Measurements from ENCODE around the gene P2RX4. TPM values are rescaled to one million over a fixed set of nuclear protein-coding genes. Genes with fewer than 3 reads are reported as not detected.

P2RX4 gene
- total and polyA plus RNA-seq, 2 of the 8 experiments (the other 6 are each of a cell fraction or from before 2014, with no cell fraction given) = 9.5 to 12.2 TPM

DNA sequence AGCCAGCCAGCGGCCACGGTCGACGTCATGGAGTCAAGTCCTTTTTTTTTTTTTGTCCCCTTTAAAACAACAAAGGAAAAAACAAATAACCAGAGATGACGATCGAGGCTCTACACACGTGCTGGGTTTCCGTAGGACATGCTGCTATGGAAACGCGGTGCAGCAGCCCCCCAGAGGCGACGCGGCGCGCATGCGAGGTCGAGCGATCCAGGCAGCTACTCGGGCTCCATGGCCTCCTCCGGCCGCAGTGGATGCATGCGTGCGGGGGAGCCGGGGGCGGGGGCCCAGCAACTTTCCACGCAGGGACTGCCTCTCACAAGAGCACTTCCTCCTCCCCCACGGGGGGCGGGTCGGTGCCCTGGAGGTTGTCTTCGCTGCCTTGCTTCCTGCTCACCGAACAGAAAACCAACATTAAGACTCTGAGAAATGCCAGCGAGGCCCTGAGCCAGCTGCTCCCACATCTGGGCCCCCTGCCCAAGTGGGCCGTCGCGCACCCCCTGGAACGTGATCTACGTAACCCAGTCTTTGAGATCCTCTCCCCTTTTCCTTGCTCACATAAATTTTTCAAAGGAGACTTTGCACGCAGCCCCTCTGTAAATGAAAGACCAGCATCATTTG, 30.7 kb downstream of the P2RX4 start:
- no peak overlapping the region for H2BK12ac ChIP-seq (ENCODE audit: low read depth, low read length)
- H3K36me3 ChIP-seq (ENCODE audit: control insufficient read depth in 2 of 4, insufficient read depth in 4 of 4, low read length in 3 of 4) = peaks cover 0 to 14% (median 3%) of the 10 kb centered on the region in 4 experiments; a peak in 3 of 8 replicates
- DNase-seq (ENCODE audit: low read depth in 1 of 2, low spot score in 2 of 2) (peak in 1 of 2 experiments; percentile 61), FAIRE-seq (no peak)
- no peaks in the 10 kb centered on the region; the same call in 1 of the 2 replicates for H3K23me2 ChIP-seq (ENCODE audit: low read depth, low read length)
- no peak overlapping the region for H4K5ac ChIP-seq (ENCODE audit: insufficient read length, low read depth, low read length)
- no peak overlapping the region for H2AFZ ChIP-seq (ENCODE audit: low read length)
- peaks cover 0 to 16% (median 7%) of the 10 kb centered on the region in 4 experiments; a peak in 6 of 7 replicates for H3K4me1 ChIP-seq (replicated peaks in 1 of 4; ENCODE audit: control insufficient read depth in 3 of 4, insufficient read depth in 4 of 4, low read length in 3 of 4)
- peaks cover 0 to 2% of the 10 kb centered on the region in 2 experiments for H4K20me1 ChIP-seq (replicated peaks in 1 of 2; ENCODE audit: control insufficient read depth in 1 of 2, insufficient read depth in 2 of 2, low read length in 2 of 2)
- no peaks in the 10 kb centered on the region for H3K79me1 ChIP-seq (ENCODE audit: low read depth, low read length)
- H3K9me3 ChIP-seq (ENCODE audit: insufficient read depth in 2 of 2, low read depth in 1 of 2, low read length in 1 of 2) = no peaks in the 10 kb centered on the region
- H3K18ac ChIP-seq (ENCODE audit: extremely low read depth, low read length) = no peak overlapping the region
- no peak overlapping the region for H2BK5ac ChIP-seq (ENCODE audit: low read depth, low read length)
- no peak overlapping the region for H2BK15ac ChIP-seq (ENCODE audit: low read length)
- TF ChIP-seq, protein P1, sequence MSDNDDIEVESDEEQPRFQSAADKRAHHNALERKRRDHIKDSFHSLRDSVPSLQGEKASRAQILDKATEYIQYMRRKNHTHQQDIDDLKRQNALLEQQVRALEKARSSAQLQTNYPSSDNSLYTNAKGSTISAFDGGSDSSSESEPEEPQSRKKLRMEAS (IDR thresholded peaks at IDR 0.05) = peak; percentile 74
- TF ChIP-seq POLR2AphosphoS5 (IDR thresholded peaks at IDR 0.05; ENCODE audit: low read depth, low read length) = 0 out of 2 replicates have a peak, but pooled peaks have one; percentile 18
- TF ChIP-seq CTCF (IDR thresholded peaks at IDR 0.05; ENCODE audit: control extremely low read depth in 1 of 3, insufficient read depth in 1 of 3, low read depth in 1 of 3, low read length in 3 of 3) = peak in 2 of 3 experiments; percentile 11 to 24; a peak in 2 of 4 replicates
- peak; percentile 64 for TF ChIP-seq E2F6 (IDR thresholded peaks at IDR 0.05)
- TF ChIP-seq SIN3A (conservative IDR thresholded peaks at IDR 0.05 in 1 of 2, IDR thresholded peaks at IDR 0.05 in 1 of 2; ENCODE audit: low read depth in 1 of 2, low read length in 2 of 2) = no peak
- H3K9ac ChIP-seq (replicated peaks in 1 of 4; ENCODE audit: extremely low read depth in 1 of 4, low read depth in 3 of 4, low read length in 3 of 4) = no peak overlapping the region
- H3K23ac ChIP-seq (ENCODE audit: insufficient read length) = no peak overlapping the region
- H3K27ac ChIP-seq (ENCODE audit: low read depth, low read length) = no peak overlapping the region
- H2BK20ac ChIP-seq (ENCODE audit: low read length) = no peak overlapping the region
- ChIA-PET POLR2A (ENCODE audit: partially characterized antibody) (interaction anchor here (1.2 kb wide), 1 partner anchor 10 kb away, joined by 3 read pairs; no protein-coding TSS in a partner anchor), CTCF (ENCODE audit: partially characterized antibody) (interaction anchor here (0.6 to 2.1 kb wide), 4 partner anchors 10 to 40 kb away, joined by 3 to 24 read pairs (median 4); no protein-coding TSS in a partner anchor)
- H4K8ac ChIP-seq (ENCODE audit: extremely low read depth, insufficient read depth, low read length) = peak overlapping the region; percentile 3; the same call in 1 of the 2 replicates
- no peak overlapping the region for H3K56ac ChIP-seq (replicated peaks; ENCODE audit: insufficient read length, low read depth, low read length)
- no peak overlapping the region for H2AK5ac ChIP-seq (ENCODE audit: low read depth, low read length)
- no peak overlapping the region for H3K4me3 ChIP-seq (ENCODE audit: extremely low read depth in 1 of 4, insufficient read depth in 2 of 4, low read depth in 3 of 4, low read length in 4 of 4)
- H3K4me2 ChIP-seq (ENCODE audit: insufficient read depth in 1 of 2, low read depth in 2 of 2, low read length in 2 of 2) = no peak overlapping the region
- H3K14ac ChIP-seq (ENCODE audit: insufficient read length) = no peak overlapping the region
- no peaks in the 10 kb centered on the region for H3K27me3 ChIP-seq (replicated peaks in 1 of 4; ENCODE audit: control insufficient read depth in 3 of 4, extremely low read depth in 1 of 4, insufficient read depth in 3 of 4, low read length in 3 of 4)
- H4K91ac ChIP-seq (replicated peaks; ENCODE audit: insufficient read length, low read length) = no peak overlapping the region
- H2BK120ac ChIP-seq (replicated peaks; ENCODE audit: low read depth, low read length) = no peak overlapping the region
- no peak overlapping the region for H3K4ac ChIP-seq (replicated peaks; ENCODE audit: insufficient read length, low read depth, low read length)
- WGBS, 2 experiments (ENCODE audit: extremely low coverage in 1 of 2, insufficient coverage in 1 of 2, insufficient read length in 1 of 2, insufficient replicate concordance in 2 of 2, low coverage in 1 of 2, low lambda C conversion rate in 2 of 2, missing lambda C conversion rate in 1 of 2) = 92% methylated on average over 37 of the region's 38 CpGs; no CpG with 5 or more reads in 1 of the 2 experiments
- H3K79me2 ChIP-seq (ENCODE audit: control insufficient read depth in 1 of 2, insufficient read depth in 2 of 2, low read length in 2 of 2) = no peaks in the 10 kb centered on the region
